K562 (cell line): ENCODE measurements around the gene SRCIN1.

Experiments
- CTCF ChIP-seq, 3 experiments: IDR thresholded peaks in 2 of 3; conservative IDR thresholded peaks in 1 of 3; 2 replicates each; pipeline ENCODE4 v1.5.1; 2011 to 2012; ENCODE audit warnings: low read length in 3 of 3, mild to moderate bottlenecking in 3 of 3, control low read depth in 2 of 3, improper control_type of control experiment in 1 of 3, inconsistent platforms in 1 of 3, low read depth in 1 of 3, mixed read lengths in 1 of 3, moderate library complexity in 1 of 3; ENCODE audit not compliant: insufficient read depth in 2 of 3
- ELF4 ChIP-seq: fragments of 450-650 bp; formaldehyde crosslinking; IDR thresholded peaks from 2 replicates; pipeline ENCODE4 v1.4.0; 2022; ENCODE audit warnings: missing genetic modification characterization
- KLF10 ChIP-seq: fragments of 250-450 bp; sonication (Bioruptor Pico); IDR thresholded peaks from 2 replicates; pipeline ENCODE4 v1.6.1; 2021; ENCODE audit warnings: matching md5 sums
- MAX ChIP-seq: sonication (generic); formaldehyde crosslinking; IDR thresholded peaks from 2 replicates; pipeline ENCODE4 v1.9.0; 2022; ENCODE audit warnings: mild to moderate bottlenecking, missing genetic modification reagents
- NR2C2 ChIP-seq, 2 experiments: fragments of 200-800 bp in 1 of 2; sonication (Bioruptor generic) in 1 of 2; sonication (generic) in 1 of 2; formaldehyde crosslinking in 1 of 2; IDR thresholded peaks; 2 replicates each; pipeline versions ENCODE4 v1.6.1 to v1.8.0; 2016 to 2022; ENCODE audit warnings: mild to moderate bottlenecking in 1 of 2, missing compliant biosample characterization in 1 of 2, missing genetic modification characterization in 1 of 2, missing genetic modification reagents in 1 of 2
- POLR2A ChIP-seq: fragments of 450-650 bp; conservative IDR thresholded peaks from 2 replicates; pipeline ENCODE4 v1.6.1; 2016
- RAD21 ChIP-seq, 2 experiments: fragments of 250-450 bp in 1 of 2; fragments of 450-650 bp in 1 of 2; sonication (Bioruptor Pico) in 1 of 2; formaldehyde crosslinking in 1 of 2; IDR thresholded peaks in 1 of 2; conservative IDR thresholded peaks in 1 of 2; 2 replicates each; pipeline versions ENCODE4 v1.4.0 to v1.8.0; 2020 to 2022; ENCODE audit warnings: mild to moderate bottlenecking in 2 of 2, moderate library complexity in 1 of 2
- ZNF274 ChIP-seq: IDR thresholded peaks from 2 replicates; pipeline ENCODE4 v1.6.1; 2011; ENCODE audit warnings: low read depth, mild to moderate bottlenecking, low read length, moderate library complexity, borderline replicate concordance
- ZNF280B ChIP-seq: fragments of 250-450 bp; sonication (Bioruptor Pico); IDR thresholded peaks from 2 replicates; pipeline ENCODE4 v1.5.1; 2021; ENCODE audit warnings: mild to moderate bottlenecking
- ZNF644 ChIP-seq: fragments of 200-800 bp; sonication (Bioruptor generic); IDR thresholded peaks from 2 replicates; pipeline ENCODE4 v1.6.1; 2016; ENCODE audit warnings: low read depth, missing genetic modification characterization, missing compliant biosample characterization
- TF ChIP-seq, protein P1 (sequence below): sonication (generic); formaldehyde crosslinking; IDR thresholded peaks from 2 replicates; pipeline ENCODE4 v1.8.1; 2022; ENCODE audit warnings: missing genetic modification reagents
- TF ChIP-seq, protein P2 (sequence below): fragments of 250-450 bp; sonication (Bioruptor Pico); IDR thresholded peaks from 2 replicates; pipeline ENCODE4 v1.8.0; 2022; ENCODE audit warnings: inconsistent platforms, mild to moderate bottlenecking, moderate library complexity, borderline replicate concordance
- TF ChIP-seq, protein P3 (sequence below): fragments of 450-650 bp; conservative IDR thresholded peaks from 2 replicates; pipeline ENCODE4 v1.6.1; 2016; ENCODE audit warnings: missing genetic modification characterization, low read depth, mild to moderate bottlenecking, control low read depth, missing compliant biosample characterization

DNA sequence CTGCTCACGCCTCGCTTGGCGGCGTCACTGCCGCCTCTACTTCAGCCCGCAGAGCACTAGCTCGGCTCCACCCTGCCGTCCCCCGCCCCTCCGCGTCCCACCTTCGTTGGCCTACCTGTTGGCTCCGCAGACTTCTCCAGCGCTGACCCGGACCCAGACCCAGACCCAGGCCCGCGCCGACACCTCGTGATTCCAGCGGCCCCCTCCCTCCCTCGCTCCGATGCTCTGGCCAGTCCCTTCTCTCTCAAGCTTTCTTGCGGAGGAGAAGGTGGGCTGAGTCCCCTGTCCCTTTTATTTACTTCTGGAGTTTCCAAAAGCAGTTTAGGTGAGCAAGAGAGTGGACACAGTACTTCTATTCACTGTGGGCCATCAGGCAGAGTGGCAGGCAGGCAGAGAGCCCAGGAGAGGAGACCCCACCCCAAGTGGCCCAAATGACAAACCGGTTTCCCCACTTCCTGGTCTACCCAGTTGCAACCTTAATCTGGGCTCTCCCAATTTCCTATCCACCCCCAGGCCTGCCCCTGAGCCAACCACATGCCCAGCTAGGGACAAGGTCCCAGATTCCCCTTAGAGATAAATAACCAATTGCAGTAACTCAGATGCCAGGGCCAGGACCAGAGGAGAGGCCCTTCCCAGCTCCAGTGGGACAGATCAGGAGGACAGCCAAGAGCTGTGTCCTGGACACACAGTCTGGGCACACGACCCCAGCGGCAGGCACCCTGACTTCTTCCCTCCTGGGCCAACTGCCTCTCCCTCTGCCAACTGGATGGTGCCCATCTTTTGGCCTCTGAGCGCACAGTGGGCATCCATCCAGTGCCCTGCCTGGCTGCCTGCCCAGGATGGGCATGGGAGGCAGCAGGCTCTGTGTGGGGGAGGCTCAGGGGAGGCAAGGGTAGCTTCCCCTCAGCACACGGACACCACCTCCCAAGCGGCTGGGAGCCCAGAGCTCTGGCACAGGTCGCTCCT, 1.2 kb upstream of the SRCIN1 start:
- TF ChIP-seq RAD21 (CRISPR knock-in tag; conservative IDR thresholded peaks at IDR 0.05 in 1 of 2, IDR thresholded peaks at IDR 0.05 in 1 of 2) (no peak), NR2C2 (CRISPR knock-in tag; IDR thresholded peaks at IDR 0.05) (no peak), NR2C2 (tag; IDR thresholded peaks at IDR 0.05) (no peak), MAX (CRISPR knock-in tag) (no peak), POLR2A (no peak), CTCF (IDR thresholded peaks at IDR 0.05 in 2 of 3, conservative IDR thresholded peaks at IDR 0.05 in 1 of 3; ENCODE audit: insufficient read depth in 2 of 3, low read depth in 1 of 3, low read length in 3 of 3) (no peak), ZNF280B (no peak), KLF10 (CRISPR knock-in tag) (no peak), ZNF274 (no peak), ELF4 (CRISPR knock-in tag) (no peak), ZNF644 (no peak)
- TF ChIP-seq, protein P1, sequence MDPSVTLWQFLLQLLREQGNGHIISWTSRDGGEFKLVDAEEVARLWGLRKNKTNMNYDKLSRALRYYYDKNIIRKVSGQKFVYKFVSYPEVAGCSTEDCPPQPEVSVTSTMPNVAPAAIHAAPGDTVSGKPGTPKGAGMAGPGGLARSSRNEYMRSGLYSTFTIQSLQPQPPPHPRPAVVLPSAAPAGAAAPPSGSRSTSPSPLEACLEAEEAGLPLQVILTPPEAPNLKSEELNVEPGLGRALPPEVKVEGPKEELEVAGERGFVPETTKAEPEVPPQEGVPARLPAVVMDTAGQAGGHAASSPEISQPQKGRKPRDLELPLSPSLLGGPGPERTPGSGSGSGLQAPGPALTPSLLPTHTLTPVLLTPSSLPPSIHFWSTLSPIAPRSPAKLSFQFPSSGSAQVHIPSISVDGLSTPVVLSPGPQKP (CRISPR knock-in tag) = no peak
- TF ChIP-seq, protein P2, sequence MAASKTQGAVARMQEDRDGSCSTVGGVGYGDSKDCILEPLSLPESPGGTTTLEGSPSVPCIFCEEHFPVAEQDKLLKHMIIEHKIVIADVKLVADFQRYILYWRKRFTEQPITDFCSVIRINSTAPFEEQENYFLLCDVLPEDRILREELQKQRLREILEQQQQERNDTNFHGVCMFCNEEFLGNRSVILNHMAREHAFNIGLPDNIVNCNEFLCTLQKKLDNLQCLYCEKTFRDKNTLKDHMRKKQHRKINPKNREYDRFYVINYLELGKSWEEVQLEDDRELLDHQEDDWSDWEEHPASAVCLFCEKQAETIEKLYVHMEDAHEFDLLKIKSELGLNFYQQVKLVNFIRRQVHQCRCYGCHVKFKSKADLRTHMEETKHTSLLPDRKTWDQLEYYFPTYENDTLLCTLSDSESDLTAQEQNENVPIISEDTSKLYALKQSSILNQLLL (CRISPR knock-in tag) = no peak
- TF ChIP-seq, protein P3, sequence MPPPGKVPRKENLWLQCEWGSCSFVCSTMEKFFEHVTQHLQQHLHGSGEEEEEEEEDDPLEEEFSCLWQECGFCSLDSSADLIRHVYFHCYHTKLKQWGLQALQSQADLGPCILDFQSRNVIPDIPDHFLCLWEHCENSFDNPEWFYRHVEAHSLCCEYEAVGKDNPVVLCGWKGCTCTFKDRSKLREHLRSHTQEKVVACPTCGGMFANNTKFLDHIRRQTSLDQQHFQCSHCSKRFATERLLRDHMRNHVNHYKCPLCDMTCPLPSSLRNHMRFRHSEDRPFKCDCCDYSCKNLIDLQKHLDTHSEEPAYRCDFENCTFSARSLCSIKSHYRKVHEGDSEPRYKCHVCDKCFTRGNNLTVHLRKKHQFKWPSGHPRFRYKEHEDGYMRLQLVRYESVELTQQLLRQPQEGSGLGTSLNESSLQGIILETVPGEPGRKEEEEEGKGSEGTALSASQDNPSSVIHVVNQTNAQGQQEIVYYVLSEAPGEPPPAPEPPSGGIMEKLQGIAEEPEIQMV (tag) = no peak
